Erythroblast (primary cell): ENCODE data around the gene LIN37.
A peak's percentile ranks its signal among the peaks of the same experiment; 100 is the strongest.

Experiments used
- GATA1 ChIP-seq: IDR thresholded peaks from 2 replicates; pipeline ENCODE4 v1.6.1; 2011; ENCODE audit warnings: low read depth, mild to moderate bottlenecking, control low read depth, low read length, moderate library complexity
- POLR2A ChIP-seq: IDR thresholded peaks from 2 replicates; pipeline ENCODE4 v1.6.1; 2011; ENCODE audit warnings: mild to moderate bottlenecking, low read length

DNA sequence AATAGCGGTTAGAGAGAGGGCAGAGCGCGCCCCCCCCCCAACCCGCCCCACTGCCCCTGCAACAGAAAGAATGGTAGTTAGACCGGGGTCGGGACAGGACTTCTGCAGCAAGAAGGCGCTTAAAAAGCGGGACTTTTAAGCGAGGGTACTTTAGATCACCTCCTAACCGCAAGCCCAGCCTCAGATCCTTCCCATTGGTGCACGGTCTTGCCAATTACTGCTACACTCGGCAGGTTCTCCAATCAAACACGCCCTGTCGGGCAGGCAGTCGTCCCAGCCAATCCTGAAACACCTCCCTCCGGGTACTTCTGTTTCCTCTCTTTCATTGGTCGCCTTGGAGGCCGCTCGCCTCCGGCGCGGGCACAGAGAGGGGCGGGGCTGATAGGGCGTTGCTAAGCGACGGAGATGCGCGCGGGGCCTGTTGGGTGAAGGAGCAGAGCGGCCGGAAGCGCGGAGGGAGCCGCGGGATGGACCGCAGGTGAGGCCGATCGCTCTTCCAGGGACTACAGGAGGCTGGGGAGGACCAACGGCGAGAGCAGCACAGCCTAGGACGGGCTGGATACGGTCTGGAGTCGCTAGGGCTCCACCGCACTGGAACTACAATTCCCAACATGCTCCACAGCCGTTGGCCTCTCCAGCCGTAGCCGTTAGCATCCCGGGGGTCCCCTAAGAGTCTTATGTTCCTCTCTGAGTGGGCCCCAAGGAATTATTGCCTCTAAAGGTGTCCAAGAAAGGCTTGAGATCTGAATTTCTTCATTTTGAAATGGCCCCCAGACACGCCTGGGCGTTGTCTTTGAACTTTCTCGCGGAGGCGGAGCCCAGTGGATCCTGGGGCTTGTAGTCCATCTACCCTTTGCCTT, 9.6 kb downstream of the LIN37 start, which contains the start of gene PROSER3:
- TF ChIP-seq POLR2A (peak; percentile 92), GATA1 (no peak)
